HG02642 (cell line): ENCODE measurements around the gene BRCA1.
A peak's percentile ranks its signal among the peaks of the same experiment; 100 is the strongest.
"Not testable (repeated sequence)": the region's sequence is repeated elsewhere in the genome, so short reads cannot be mapped to it uniquely, and the experiment has no call there.

Experiments used
- ATAC-seq: cut with Tn5 transposase; IDR thresholded peaks from one replicate; pipeline ENCODE4 v1.9.1; 2021; ENCODE audit warnings: mild to moderate bottlenecking; ENCODE audit not compliant: unreplicated experiment, poor library complexity

BRCA1 gene

GRCh38 chr17:43125133-43125966 lies at the start of gene BRCA1:
Gene BRCA1 (minus strand): TSS chr17:43125364. CDS start chr17:43124096, 1,268 bp downstream.
- peak; percentile 94 for ATAC-seq

- no peak for ATAC-seq
Measured at GRCh38 chr17:43171586-43172487, 46.7 kb upstream of the BRCA1 start.

- peak; percentile 79 for ATAC-seq
Measured at GRCh38 chr17:43170766-43171585, 45.8 kb upstream of the BRCA1 start, which contains the start of gene NBR1. Gene NBR1 (plus strand): TSS chr17:43171214. CDS start chr17:43175800, 4,586 bp downstream.

DNA sequence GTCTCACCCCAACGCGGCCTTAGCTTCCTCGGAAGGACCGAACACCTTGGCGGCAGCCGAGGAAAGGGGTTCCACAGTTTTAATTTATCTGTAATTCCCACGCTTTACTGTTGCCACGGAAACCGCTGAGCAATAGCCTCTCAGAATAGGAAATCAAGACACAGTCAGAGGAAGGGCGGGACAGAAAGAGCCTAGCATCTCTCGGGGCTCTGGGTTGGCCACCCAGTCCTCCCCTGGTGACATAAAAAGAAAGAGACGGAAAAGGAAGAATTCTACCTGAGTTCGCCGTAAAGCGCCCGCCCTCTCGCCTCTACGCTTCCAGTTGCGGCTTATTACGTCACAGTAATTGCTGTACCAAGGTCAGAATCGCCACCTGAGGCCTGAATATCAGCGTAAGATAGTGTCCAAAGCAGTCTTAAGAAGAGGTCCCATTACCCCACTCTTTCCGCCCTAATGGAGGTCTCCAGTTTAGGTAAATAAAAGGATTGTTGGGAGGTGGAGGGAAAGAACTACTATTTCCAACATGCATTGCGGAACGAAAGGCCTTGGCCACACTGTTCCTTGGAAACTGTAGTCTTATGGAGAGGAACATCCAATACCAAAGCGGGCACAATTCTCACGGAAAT lies 45.1 kb upstream of the BRCA1 start:
- peak; percentile 69 for ATAC-seq

GRCh38 chr17:43169561-43170139 lies 44.5 kb upstream of the BRCA1 start:
- ATAC-seq, result peak; percentile 35

GRCh38 chr17:43165971-43166370 lies 40.8 kb upstream of the BRCA1 start:
- ATAC-seq, result not testable (repeated sequence)

DNA sequence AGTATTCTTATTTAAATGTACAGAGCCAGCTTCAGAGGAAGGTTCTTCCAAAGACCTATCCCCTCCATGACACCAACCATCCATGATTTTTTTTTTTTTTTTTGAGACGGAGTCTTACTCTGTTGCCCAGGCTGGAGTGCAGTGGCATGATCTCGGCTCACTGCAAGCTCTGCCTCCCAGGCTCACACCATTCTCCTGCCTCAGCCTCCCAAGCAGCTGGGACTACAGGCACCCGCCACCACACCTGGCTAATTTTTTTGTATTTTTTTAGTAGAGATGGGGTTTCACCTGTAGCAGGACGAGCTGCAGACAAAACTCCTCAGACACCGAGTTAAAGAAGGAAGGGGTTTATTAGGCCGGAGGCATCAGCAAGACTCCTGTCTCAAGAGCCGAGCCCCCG lies 34.8 kb upstream of the BRCA1 start:
- ATAC-seq, result not testable (repeated sequence)

DNA sequence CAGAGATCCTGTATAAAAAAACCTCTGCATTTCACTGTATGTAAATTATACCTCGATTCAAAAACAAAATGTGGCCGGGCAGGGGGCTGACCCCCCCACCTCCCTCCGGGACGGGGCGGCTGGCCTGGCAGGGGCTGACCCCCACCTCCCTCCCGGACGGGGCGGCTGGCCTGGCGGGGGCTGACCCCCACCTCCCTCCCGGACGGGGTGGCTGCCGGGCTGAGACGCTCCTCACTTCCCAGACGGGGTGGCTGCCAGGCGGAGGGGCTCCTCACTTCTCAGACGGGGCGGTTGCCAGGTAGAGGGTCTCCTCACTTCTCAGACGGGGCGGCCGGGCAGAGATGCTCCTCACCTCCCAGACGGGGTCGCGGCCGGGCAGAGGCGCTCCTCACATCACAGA lies 34.1 kb upstream of the BRCA1 start:
- ATAC-seq, result not testable (repeated sequence)

- no peak for ATAC-seq
Measured at GRCh38 chr17:43155666-43156065, 30.5 kb upstream of the BRCA1 start.

DNA sequence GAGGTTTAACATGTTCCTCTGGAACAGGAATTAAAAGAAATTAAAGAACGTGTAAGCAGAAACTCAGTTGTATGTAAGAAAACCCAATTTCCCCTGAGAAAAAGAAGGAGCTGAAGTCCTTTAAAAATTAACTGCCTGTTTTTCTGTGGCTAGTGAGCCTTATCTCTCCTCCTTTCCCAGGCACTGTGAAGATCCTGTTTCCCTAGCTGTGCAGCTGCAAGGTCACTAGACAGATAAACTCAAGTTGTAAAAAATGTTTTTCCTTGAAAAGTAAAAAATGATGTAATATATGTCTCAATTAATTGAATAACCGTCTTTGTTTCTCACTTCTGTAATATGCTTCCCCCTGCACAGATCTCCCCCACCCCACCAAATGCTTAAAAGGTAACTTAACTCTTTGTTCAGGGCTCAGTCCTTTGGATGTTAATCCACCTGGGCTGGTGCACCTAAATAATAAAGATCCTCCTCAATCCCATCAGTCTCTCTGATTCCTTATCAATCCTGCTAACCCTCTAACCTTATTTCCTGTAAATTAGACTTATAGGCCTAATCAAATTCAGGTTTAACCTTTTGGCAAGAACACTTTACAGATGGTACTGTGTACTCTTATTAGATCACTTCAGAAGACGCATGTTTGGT lies 28.2 kb upstream of the BRCA1 start:
- ATAC-seq, result not testable (repeated sequence)

DNA sequence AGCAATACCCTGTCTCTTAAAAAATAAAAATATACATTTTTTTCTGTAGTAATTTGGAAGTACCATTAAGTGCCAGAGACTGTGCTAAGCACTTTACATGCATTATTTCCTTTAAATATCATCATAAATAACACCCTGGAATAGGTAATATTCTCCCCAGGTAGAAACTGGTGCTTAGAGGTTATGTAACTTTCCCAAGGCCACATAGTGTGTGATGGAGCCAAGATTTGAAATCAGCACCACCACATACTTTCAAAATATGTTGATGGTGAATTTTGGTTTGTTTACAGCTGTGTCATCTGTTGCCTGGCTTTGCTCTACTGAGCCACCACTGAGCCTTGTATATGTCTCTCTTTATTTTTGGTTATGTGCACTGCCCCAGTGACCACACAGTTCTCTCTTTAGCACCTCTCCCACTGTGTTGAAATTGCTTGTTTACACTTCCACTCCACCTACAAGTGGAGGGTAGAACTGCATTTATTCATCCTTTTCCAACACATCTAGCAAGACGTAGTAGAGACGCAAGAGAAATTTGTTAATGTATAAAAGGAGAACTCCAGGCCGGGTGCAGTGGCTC lies 26.8 kb upstream of the BRCA1 start:
- no peak for ATAC-seq

- ATAC-seq, result no peak
Measured at GRCh38 chr17:43146649-43147048, 21.5 kb upstream of the BRCA1 start.

- no peak for ATAC-seq
Measured at GRCh38 chr17:43143201-43143600, 18.0 kb upstream of the BRCA1 start.

- ATAC-seq, result no peak
Measured at GRCh38 chr17:43142153-43142552, 17.0 kb upstream of the BRCA1 start.

DNA sequence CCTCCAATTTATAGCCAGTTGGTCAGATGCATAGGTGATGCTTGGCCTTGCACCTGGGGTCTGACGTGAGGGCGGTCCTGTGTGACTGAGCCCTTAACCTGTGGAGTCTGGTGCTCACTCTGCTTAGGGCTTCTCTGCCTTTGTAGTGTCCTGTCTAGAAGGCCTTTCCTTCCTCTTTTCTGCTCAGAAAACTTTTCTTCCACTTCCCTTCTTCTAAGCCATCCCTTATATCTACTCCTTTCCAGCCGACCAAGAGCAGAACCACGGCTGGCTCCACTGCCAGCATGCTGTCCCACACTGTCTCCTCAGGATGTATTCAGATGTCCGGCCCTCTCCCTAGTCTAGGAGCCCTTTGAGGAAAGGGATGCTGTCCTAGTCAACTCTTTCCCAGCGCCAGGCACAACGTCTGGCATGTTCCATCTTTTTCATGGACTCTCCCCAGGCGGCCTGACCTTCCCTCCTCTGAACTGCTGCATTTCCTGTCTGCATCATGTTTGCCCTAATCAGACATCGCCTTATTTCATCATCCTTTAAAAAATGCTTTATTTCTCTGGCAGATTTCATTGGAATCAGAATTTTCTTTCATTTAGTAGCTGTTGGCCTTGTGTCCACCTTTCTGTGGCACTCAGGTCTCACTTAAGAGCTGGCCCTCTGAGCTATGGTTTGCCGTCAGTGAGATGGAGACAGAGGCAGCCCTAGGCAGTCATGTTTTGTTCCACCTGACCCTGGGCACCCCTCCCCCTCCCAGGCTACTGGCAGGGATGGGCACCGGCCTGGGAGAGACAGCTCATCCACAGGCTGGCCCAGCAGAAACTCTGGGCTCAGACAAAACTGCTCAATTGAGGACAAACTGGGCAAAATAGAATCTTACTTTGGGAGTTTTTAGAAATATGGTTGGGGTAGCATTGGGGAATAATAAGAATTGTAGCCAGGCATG lies 15.5 kb upstream of the BRCA1 start:
- no peak for ATAC-seq

DNA sequence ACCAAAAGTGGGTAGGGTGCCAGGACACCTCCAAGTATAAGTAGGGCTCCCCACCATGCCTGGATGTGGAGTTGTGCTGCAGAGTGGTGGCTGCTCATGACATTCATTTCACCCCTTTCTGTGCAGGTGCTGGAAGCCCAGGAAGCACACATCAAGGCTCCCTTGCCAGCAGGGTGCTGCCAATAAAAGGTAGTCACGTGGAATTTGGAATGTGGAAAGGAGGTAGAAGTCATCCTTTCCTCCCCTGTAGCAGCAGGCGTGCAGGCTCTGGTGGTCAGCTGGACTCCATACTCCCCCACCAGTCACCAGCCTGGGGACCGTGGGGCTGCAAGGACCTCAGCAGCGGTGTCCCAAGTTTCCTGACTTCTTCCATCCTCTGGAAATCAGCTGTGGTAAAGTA lies 13.4 kb upstream of the BRCA1 start:
- ATAC-seq, result not testable (repeated sequence)

DNA sequence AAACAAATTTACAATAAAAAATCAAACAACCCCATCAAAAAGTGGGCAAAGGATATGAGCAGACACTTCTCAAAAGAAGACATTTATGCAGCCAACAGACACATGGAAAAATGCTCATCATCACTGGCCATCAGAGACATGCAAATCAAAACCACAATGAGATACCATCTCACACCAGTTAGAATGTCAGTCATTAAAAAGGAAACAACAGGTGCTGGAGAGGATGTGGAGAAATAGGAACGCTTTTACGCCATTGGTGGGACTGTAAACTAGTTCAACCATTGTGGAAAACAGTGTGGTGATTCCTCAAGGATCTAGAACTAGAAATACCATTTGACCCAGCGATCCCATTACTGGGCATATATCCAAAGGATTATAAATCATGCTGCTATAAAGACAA lies 11.4 kb upstream of the BRCA1 start:
- not testable (repeated sequence) for ATAC-seq

GRCh38 chr17:43135454-43135819 lies 10.3 kb upstream of the BRCA1 start:
- no peak for ATAC-seq
